Astrocyte (in vitro differentiated cells and primary cell): ENCODE data around the gene F10. TPM values are rescaled to one million over a fixed set of nuclear protein-coding genes. Genes with fewer than 3 reads are reported as not detected.

Source experiments
- DNase-seq: peaks from one replicate; pipeline ENCODE4 v3.0.0-alpha.2; 2010; ENCODE audit warnings: low read depth
- FAIRE-seq: peaks from 2 replicates; lab custom pipeline; 2011; peaks lifted over from hg19 to GRCh38; lab: Jason Lieb, UNC
- H2AFZ ChIP-seq: 2 replicates; pipeline ENCODE4 v1.6.0; 2012; ENCODE audit warnings: low read depth, low read length, inconsistent platforms
- H3K27ac ChIP-seq: 2 replicates; pipeline ENCODE4 v1.5.1; 2011; ENCODE audit warnings: low read depth, low read length, inconsistent platforms
- H3K27me3 ChIP-seq: 2 replicates; pipeline ENCODE4 v1.6.0; 2011; ENCODE audit warnings: low read length, inconsistent platforms; ENCODE audit not compliant: insufficient read depth
- H3K36me3 ChIP-seq: 2 replicates; pipeline ENCODE4 v1.5.1; 2011; ENCODE audit warnings: low read length, inconsistent platforms; ENCODE audit not compliant: insufficient read depth
- H3K4me1 ChIP-seq: 2 replicates; pipeline ENCODE4 v1.5.1; 2011; ENCODE audit warnings: low read length, inconsistent platforms; ENCODE audit not compliant: insufficient read depth
- H3K4me2 ChIP-seq: 2 replicates; pipeline ENCODE4 v1.6.0; 2012; ENCODE audit warnings: low read length, inconsistent platforms
- H3K4me3 ChIP-seq: 2 replicates; pipeline ENCODE4 v1.5.1; 2011; ENCODE audit warnings: low read depth, mild to moderate bottlenecking, low read length, inconsistent platforms; ENCODE audit not compliant: insufficient read depth
- H3K79me2 ChIP-seq: 2 replicates; pipeline ENCODE4 v1.6.0; 2012; ENCODE audit warnings: mild to moderate bottlenecking, low read length, inconsistent platforms; ENCODE audit not compliant: insufficient read depth
- H3K9ac ChIP-seq: 2 replicates; pipeline ENCODE4 v1.6.0; 2012; ENCODE audit warnings: mild to moderate bottlenecking, low read length, inconsistent platforms
- H3K9me3 ChIP-seq: 2 replicates; pipeline ENCODE4 v1.5.1; 2012; ENCODE audit warnings: low read depth, mild to moderate bottlenecking, low read length, inconsistent platforms; ENCODE audit not compliant: insufficient read depth
- H4K20me1 ChIP-seq: 2 replicates; pipeline ENCODE4 v1.6.0; 2012; ENCODE audit warnings: low read length, inconsistent platforms; ENCODE audit not compliant: insufficient read depth
- H3K27ac Mint-ChIP-seq: one replicate; pipeline ENCODE4 v1.8.0; 2021; ENCODE audit warnings: mild to moderate bottlenecking, mixed read lengths; ENCODE audit not compliant: unreplicated experiment
- H3K27me3 Mint-ChIP-seq: one replicate; pipeline ENCODE4 v1.8.0; 2021; ENCODE audit warnings: low read depth, mixed read lengths; ENCODE audit not compliant: unreplicated experiment
- H3K36me3 Mint-ChIP-seq: one replicate; pipeline ENCODE4 v1.8.0; 2021; ENCODE audit warnings: low read depth, mixed read lengths; ENCODE audit not compliant: unreplicated experiment
- H3K4me1 Mint-ChIP-seq: one replicate; pipeline ENCODE4 v1.8.0; 2021; ENCODE audit warnings: low read depth, mixed read lengths; ENCODE audit not compliant: unreplicated experiment
- H3K4me3 Mint-ChIP-seq: one replicate; pipeline ENCODE4 v1.8.0; 2021; ENCODE audit warnings: mild to moderate bottlenecking, moderate library complexity, mixed read lengths; ENCODE audit not compliant: unreplicated experiment
- H3K9me3 Mint-ChIP-seq: one replicate; pipeline ENCODE4 v1.8.0; 2021; ENCODE audit warnings: mild to moderate bottlenecking, mixed read lengths; ENCODE audit not compliant: unreplicated experiment
- CTCF ChIP-seq: IDR thresholded peaks from 2 replicates; pipeline ENCODE4 v1.5.1; 2011; ENCODE audit warnings: low read depth, mild to moderate bottlenecking, inconsistent platforms, low read length, moderate library complexity; ENCODE audit not compliant: insufficient read depth
- EZH2 ChIP-seq: IDR thresholded peaks from 2 replicates; pipeline ENCODE4 v1.6.1; 2012; ENCODE audit warnings: mild to moderate bottlenecking, low read length, inconsistent platforms; ENCODE audit not compliant: insufficient read depth
- total RNA-seq: library from RNA; stranded (reverse); gene quantifications from 2 replicates; pipeline ENCODE4 v1.2.1, GENCODE V29; 2021

Gene F10
- total RNA-seq, 1 donor from 2014 or later: 0.45 TPM

DNA sequence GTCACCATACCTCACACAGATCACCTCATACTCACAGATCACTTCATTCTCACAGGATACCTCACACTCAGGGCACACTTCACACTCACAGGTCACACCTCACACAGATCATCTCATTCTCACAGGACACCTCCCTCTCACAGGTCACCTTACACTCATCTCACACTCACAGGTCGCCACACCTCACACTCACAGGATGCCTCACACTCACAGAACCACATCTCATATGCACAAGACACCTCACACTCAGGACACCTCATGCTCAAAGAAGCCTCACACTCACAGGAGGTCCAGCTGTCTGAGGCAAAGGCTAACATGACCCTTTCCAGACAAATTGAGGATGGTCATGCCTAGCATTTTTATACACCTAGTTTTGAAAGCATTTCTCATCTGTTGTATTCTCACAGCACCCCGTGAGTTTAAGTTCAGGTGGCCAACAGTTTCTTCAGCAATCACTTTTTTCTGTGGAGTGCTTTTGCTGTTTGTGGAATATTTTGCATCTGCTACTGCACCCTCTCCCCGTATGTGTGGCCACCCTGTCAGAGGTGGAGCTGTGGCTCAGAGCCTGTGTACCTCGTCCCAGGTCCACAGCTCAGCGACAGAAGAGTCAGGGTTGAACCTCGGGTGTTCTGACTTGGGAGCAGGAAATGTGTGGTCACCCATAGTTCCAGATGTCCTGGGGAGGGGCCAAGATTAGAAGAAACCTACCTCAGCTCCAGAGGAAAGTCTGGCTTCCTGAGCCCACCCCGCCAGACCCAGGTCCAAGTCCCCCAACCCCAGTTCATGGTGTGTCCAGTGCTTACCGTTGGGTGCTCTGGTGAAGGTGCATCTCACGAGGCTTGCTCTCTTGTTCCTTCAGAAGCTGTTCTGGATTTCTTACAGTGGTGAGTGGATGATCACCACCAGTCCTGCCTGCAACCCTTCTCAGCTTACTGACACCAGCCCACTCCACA, 9.4 kb upstream of the F10 start:
- no peak overlapping the region for H3K27ac Mint-ChIP-seq
- H3K4me3 Mint-ChIP-seq: no peak overlapping the region
- Histone ChIP-seq H3K36me3 (no peaks in the 10 kb centered on the region), H3K79me2 (no peaks in the 10 kb centered on the region), H4K20me1 (no peaks in the 10 kb centered on the region), H3K9me3 (no peaks in the 10 kb centered on the region), H3K9ac (no peak overlapping the region), H3K4me1 (peaks cover 3% of the 10 kb centered on the region), H3K4me3 (no peak overlapping the region), H3K4me2 (no peak overlapping the region), H3K27me3 (peaks cover 23% of the 10 kb centered on the region), H2AFZ (no peak overlapping the region), H3K27ac (no peak overlapping the region)
- peaks cover 3% of the 10 kb centered on the region for H3K9me3 Mint-ChIP-seq
- TF ChIP-seq EZH2: no peak
- TF ChIP-seq CTCF: no peak
- no peaks in the 10 kb centered on the region for H3K36me3 Mint-ChIP-seq
- peaks cover 29% of the 10 kb centered on the region for H3K27me3 Mint-ChIP-seq
- peaks cover 3% of the 10 kb centered on the region for H3K4me1 Mint-ChIP-seq
- peak; percentile 66 for FAIRE-seq
- DNase-seq: no peak

DNA sequence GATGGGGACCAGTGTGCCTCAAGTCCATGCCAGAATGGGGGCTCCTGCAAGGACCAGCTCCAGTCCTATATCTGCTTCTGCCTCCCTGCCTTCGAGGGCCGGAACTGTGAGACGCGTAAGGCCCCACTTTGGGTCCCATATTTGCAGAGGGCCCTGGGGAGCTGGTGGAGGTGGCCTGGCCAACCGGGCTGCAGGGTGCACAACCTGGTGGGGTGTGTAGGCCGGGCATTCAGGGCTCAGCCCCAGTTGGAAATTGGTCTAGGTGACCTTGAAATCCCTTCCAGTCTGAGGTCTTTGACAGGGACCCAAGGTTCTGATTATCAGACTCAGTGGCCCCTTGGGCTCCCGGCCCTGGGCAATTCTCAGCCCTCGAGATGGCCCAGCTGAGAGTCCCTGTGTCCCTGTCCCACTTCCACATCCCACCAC, 8.7 kb upstream of the F10 start:
- H3K27me3 ChIP-seq: peaks cover 23% of the 10 kb centered on the region
- H3K4me3 ChIP-seq: no peak overlapping the region
- no peak for DNase-seq
- no peak overlapping the region for H2AFZ ChIP-seq
- Mint-ChIP-seq H3K4me3 (no peak overlapping the region), H3K9me3 (peaks cover 3% of the 10 kb centered on the region), H3K27me3 (peaks cover 32% of the 10 kb centered on the region), H3K4me1 (peaks cover 3% of the 10 kb centered on the region), H3K27ac (no peak overlapping the region), H3K36me3 (no peaks in the 10 kb centered on the region)
- no peaks in the 10 kb centered on the region for H3K36me3 ChIP-seq
- H3K4me2 ChIP-seq: no peak overlapping the region
- no peaks in the 10 kb centered on the region for H4K20me1 ChIP-seq
- no peak overlapping the region for H3K9ac ChIP-seq
- TF ChIP-seq EZH2: no peak
- no peak for TF ChIP-seq CTCF
- H3K79me2 ChIP-seq: no peaks in the 10 kb centered on the region
- FAIRE-seq: no peak
- H3K27ac ChIP-seq: no peak overlapping the region
- H3K9me3 ChIP-seq: no peaks in the 10 kb centered on the region
- H3K4me1 ChIP-seq: peaks cover 3% of the 10 kb centered on the region
